Posterior cingulate gyrus (tissue), 11 donors: ENCODE measurements around the gene HSPA5.
A peak's percentile ranks its signal among the peaks of the same experiment; 100 is the strongest.
"Not testable (repeated sequence)": the region's sequence is repeated elsewhere in the genome, so short reads cannot be mapped to it uniquely, and the experiment has no call there.

ENCODE experiments used
- DNase-seq, 10 donors: peaks; one replicate each; pipeline versions ENCODE4 v3.0.0 to v3.0.0-alpha.2; 2020 to 2021; ENCODE audit warnings: mixed read lengths in 3 of 10
- intact Hi-C: fragments of 100-400 bp; cut with DNase I; formaldehyde crosslinking; loops from one replicate; pipeline ENCODE4 v1.15.1; 2023

Gene HSPA5

GRCh38 chr9:125246261-125246667 is 5.1 kb upstream of the HSPA5 start:
- DNase-seq: peak in 1 of 10 donors; percentile 5

GRCh38 chr9:125243792-125244260 is 2.7 kb upstream of the HSPA5 start:
- intact Hi-C loops: loop anchor here (2.0 kb wide), 1 partner anchor 17 kb away; the partner anchor contains the start of gene GAPVD1
- DNase-seq: peak in 1 of 10 donors; percentile 49

More at GRCh38 chr9:125246261-125246667, 5.1 kb upstream of the HSPA5 start:
- intact Hi-C loops: no loop called here

- intact Hi-C loops: loop anchor here (1.0 to 2.0 kb wide), 3 partner anchors 19 to 53 kb away; partner anchors contain the start of genes GAPVD1, PPP6C and RABEPK
Measured at GRCh38 chr9:125241863-125242739, 958 bp upstream of the HSPA5 start.

GRCh38 chr9:125240649-125240999 is 519 bp downstream of the HSPA5 start:
- DNase-seq: peak in 2 of 10 donors; percentile 16 to 22
- intact Hi-C loops: loop anchor here (2.0 kb wide), 1 partner anchor 40 kb away; the partner anchor contains the start of gene RABEPK

More at GRCh38 chr9:125241863-125242739, 958 bp upstream of the HSPA5 start:
- peak in 6 of 10 donors; percentile 17 to 87 (median 52) for DNase-seq

- intact Hi-C loops: loop anchor here (2.0 kb wide), 1 partner anchor 39 kb away; the partner anchor contains the start of gene RABEPK
- peak in 1 of 10 donors; percentile 2 for DNase-seq
Measured at GRCh38 chr9:125239631-125240597, 1.2 kb downstream of the HSPA5 start.

GRCh38 chr9:125238915-125239446 is 2.2 kb downstream of the HSPA5 start:
- no peak for DNase-seq
- intact Hi-C loops: no loop called here

- intact Hi-C loops: no loop called here
- DNase-seq: no peak
Measured at GRCh38 chr9:125238127-125238914, 2.8 kb downstream of the HSPA5 start.

GRCh38 chr9:125236520-125237159 is 4.5 kb downstream of the HSPA5 start:
- intact Hi-C loops: not testable (repeated sequence)

GRCh38 chr9:125235804-125236519 is 5.2 kb downstream of the HSPA5 start:
- intact Hi-C loops: no loop called here
- no peak for DNase-seq

More at GRCh38 chr9:125236520-125237159, 4.5 kb downstream of the HSPA5 start:
- DNase-seq: not testable (repeated sequence)

- intact Hi-C loops, DNase-seq: not testable (repeated sequence)
Measured at GRCh38 chr9:125234099-125234498, 7.0 kb downstream of the HSPA5 start.

GRCh38 chr9:125233678-125234077 is 7.5 kb downstream of the HSPA5 start:
- intact Hi-C loops: no loop called here
- peak in 1 of 10 donors; percentile 16 for DNase-seq

GRCh38 chr9:125227761-125228160 is 13.4 kb downstream of the HSPA5 start:
- DNase-seq: peak in 3 of 10 donors; percentile 17 to 80 (median 34)
- intact Hi-C loops: no loop called here

- intact Hi-C loops: not testable (repeated sequence)
- DNase-seq: peak in 2 of 10 donors; percentile 6 to 21
Measured at GRCh38 chr9:125224858-125225257, 16.3 kb downstream of the HSPA5 start.

- peak in 1 of 10 donors; percentile 5 for DNase-seq
- intact Hi-C loops: no loop called here
Measured at GRCh38 chr9:125218621-125219020, 22.5 kb downstream of the HSPA5 start.

- peak in 1 of 10 donors; percentile 1 for DNase-seq
- intact Hi-C loops: no loop called here
Measured at GRCh38 chr9:125214186-125214585, 27.0 kb downstream of the HSPA5 start.

- intact Hi-C loops: no loop called here
Measured at GRCh38 chr9:125204477-125204876, 36.7 kb downstream of the HSPA5 start.

GRCh38 chr9:125202846-125203618 is 38.1 kb downstream of the HSPA5 start:
- peak in 1 of 10 donors; percentile 8 for DNase-seq
- intact Hi-C loops: no loop called here

More at GRCh38 chr9:125204477-125204876, 36.7 kb downstream of the HSPA5 start:
- DNase-seq: peak in 1 of 10 donors; percentile 30
